Activated B cell treated with CpG ODN at 0.5 μM for 24 hours (primary cell): Measurements from ENCODE around the gene TMEM38B. TPM values are rescaled to one million over a fixed set of nuclear protein-coding genes. Genes with fewer than 3 reads are reported as not detected.
"Not testable (repeated sequence)": the region's sequence is repeated elsewhere in the genome, so short reads cannot be mapped to it uniquely, and the experiment has no call there.

Experiments used
- ATAC-seq: fragments of 200-7000 bp; cut with Tn5 transposase; one replicate; pipeline ENCODE4 v1.10.0; 2021; ENCODE audit warnings: low read depth, mild to moderate bottlenecking, moderate library complexity
- CTCF ChIA-PET: fragments of 350-600 bp; sonication (Branson Sonifier 250); formaldehyde crosslinking; loops from one replicate; lab custom pipeline; 2021; ENCODE audit warnings: antibody characterized with exemption; lab: Charles Lee
- POLR2A ChIA-PET: fragments of 350-600 bp; sonication (Branson Sonifier 250); formaldehyde crosslinking; loops from one replicate; lab custom pipeline; 2021; ENCODE audit warnings: antibody characterized with exemption; lab: Charles Lee
- DNase-seq: peaks from one replicate; pipeline ENCODE4 v3.0.0; 2022
- H3K27ac Mint-ChIP-seq: one replicate; pipeline ENCODE4 v1.8.0; 2020; ENCODE audit warnings: mixed read lengths
- H3K27me3 Mint-ChIP-seq: one replicate; pipeline ENCODE4 v1.8.0; 2021; ENCODE audit warnings: mixed read lengths
- H3K36me3 Mint-ChIP-seq: one replicate; pipeline ENCODE4 v1.8.0; 2021; ENCODE audit warnings: low read depth, mixed read lengths
- H3K4me1 Mint-ChIP-seq: one replicate; pipeline ENCODE4 v1.8.0; 2021; ENCODE audit warnings: mixed read lengths
- H3K4me3 Mint-ChIP-seq: one replicate; pipeline ENCODE4 v1.8.0; 2020; ENCODE audit warnings: mild to moderate bottlenecking, mixed read lengths
- H3K9me3 Mint-ChIP-seq: one replicate; pipeline ENCODE4 v1.8.0; 2020; ENCODE audit warnings: mixed read lengths
- intact Hi-C: fragments of 100-400 bp; cut with micrococcal nuclease; formaldehyde crosslinking; loops from one replicate; pipeline ENCODE4 v1.15.1; 2024
- total RNA-seq: library from RNA; stranded (reverse); gene quantifications from 2 replicates; pipeline ENCODE4 v1.2.3, GENCODE V29; 2022
- TF ChIP-seq, protein P1 (sequence below): fragments of 200-600 bp; IDR thresholded peaks from one replicate; pipeline ENCODE4 v1.8.0; 2022; ENCODE audit warnings: antibody characterized with exemption, mild to moderate bottlenecking

TMEM38B gene
- total RNA-seq, 1 donor from 2014 or later = 12.7 TPM

DNA sequence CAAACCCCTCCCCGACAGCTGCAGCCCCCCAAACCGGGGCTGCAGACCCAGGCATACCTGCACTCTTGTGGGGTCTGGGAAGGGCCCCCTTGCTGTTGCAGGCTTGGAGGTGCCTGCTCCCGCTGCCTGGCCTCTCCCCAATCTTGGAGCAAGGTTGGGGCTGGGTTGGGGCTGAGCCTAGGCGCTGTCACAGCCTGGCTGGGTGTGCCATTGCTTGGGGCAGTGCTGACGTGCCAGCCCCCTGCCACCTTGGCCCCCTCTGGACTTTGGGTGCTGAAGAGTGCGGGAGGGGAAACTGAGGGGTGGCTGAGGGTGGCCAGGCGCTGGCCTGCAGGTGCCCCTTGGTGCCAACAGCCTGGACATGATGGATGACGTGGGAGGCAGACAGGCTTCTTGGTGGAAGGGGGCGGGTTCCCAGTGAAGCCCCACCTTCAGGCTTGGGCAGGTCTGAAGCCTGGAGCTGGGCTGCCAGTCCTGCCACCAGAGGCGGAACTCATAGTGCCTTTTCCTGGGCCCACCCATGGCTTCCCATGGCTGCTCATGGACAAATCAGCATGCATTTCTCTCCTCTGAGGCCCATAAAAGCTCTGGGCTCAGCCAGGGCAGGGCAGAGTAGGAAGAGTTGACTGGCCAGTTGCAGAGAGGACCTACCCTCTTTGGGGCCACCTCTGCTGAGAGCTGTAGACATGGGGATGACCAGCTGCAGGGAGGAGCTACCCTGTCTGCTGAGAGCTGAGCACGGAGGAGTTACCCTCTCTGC is 19.1 kb downstream of the TMEM38B start:
- Mint-ChIP-seq H3K27me3 (no peaks in the 10 kb centered on the region), H3K4me1 (peaks cover 2% of the 10 kb centered on the region), H3K4me3 (no peak overlapping the region), H3K27ac (no peak overlapping the region), H3K9me3 (no peaks in the 10 kb centered on the region), H3K36me3 (peaks cover 15% of the 10 kb centered on the region)
- CTCF ChIA-PET = interaction anchor here (0.8 to 1.7 kb wide), 3 partner anchors 75 to 105 kb away, joined by 3 to 6 read pairs (median 4); no protein-coding TSS in a partner anchor
- POLR2A ChIA-PET = interaction anchor here (1.1 kb wide), 1 partner anchor 19 kb away, joined by 3 read pairs; the partner anchor contains the start of gene TMEM38B
- TF ChIP-seq, protein P1, sequence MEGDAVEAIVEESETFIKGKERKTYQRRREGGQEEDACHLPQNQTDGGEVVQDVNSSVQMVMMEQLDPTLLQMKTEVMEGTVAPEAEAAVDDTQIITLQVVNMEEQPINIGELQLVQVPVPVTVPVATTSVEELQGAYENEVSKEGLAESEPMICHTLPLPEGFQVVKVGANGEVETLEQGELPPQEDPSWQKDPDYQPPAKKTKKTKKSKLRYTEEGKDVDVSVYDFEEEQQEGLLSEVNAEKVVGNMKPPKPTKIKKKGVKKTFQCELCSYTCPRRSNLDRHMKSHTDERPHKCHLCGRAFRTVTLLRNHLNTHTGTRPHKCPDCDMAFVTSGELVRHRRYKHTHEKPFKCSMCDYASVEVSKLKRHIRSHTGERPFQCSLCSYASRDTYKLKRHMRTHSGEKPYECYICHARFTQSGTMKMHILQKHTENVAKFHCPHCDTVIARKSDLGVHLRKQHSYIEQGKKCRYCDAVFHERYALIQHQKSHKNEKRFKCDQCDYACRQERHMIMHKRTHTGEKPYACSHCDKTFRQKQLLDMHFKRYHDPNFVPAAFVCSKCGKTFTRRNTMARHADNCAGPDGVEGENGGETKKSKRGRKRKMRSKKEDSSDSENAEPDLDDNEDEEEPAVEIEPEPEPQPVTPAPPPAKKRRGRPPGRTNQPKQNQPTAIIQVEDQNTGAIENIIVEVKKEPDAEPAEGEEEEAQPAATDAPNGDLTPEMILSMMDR = no peak
- DNase-seq = no peak
- no peak for ATAC-seq
- intact Hi-C loops = no loop called here

DNA sequence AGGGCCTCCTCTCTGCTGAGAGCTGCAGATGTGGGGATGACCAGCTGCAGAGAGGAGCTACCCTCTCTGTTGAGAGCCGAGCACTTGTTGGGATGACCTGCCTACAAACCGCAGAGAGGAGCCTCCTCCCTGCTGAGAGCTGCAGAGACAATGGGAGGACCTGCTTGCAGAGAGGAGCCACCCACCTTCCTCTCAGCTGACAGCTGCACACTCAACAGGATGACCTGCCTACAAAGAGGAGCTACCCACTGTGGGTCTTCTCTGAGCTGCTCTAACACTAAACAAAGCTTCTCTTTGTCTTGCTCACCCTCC is 19.6 kb downstream of the TMEM38B start:
- ChIA-PET POLR2A (no interaction called here), CTCF (interaction anchor here (0.7 to 1.7 kb wide), 4 partner anchors 52 to 105 kb away, joined by 3 to 6 read pairs (median 4); partner anchors contain the start of gene TAL2)
- DNase-seq (no peak), ATAC-seq (no peak)
- H3K36me3 Mint-ChIP-seq = peaks cover 15% of the 10 kb centered on the region
- intact Hi-C loops = no loop called here
- H3K27ac Mint-ChIP-seq = no peak overlapping the region
- no peak overlapping the region for H3K4me3 Mint-ChIP-seq
- H3K9me3 Mint-ChIP-seq = no peaks in the 10 kb centered on the region
- no peaks in the 10 kb centered on the region for H3K4me1 Mint-ChIP-seq
- H3K27me3 Mint-ChIP-seq = no peaks in the 10 kb centered on the region
- TF ChIP-seq, protein P1 = no peak

DNA sequence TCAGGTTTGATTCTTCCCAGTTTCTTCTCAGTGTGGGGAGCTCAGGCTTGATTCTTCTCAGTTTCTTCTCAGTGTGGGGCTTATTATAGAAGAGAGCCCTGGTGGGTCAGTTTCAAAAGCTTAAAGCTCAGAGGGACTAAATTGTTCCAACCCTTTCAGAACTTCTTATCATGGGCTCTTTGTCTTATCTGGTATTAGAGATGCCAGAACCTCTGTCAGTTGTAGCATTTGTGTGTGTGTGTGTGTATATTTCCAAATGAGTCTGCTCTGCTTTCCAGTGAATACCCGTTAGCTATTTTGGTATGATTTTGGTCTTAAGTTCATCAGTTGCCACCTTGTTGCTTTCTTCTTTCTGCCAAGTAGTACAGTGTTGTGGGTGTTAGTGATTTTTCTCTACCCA is 21.8 kb downstream of the TMEM38B start:
- Mint-ChIP-seq H3K27ac (no peak overlapping the region), H3K4me1 (no peaks in the 10 kb centered on the region), H3K9me3 (no peaks in the 10 kb centered on the region), H3K27me3 (no peaks in the 10 kb centered on the region), H3K4me3 (no peak overlapping the region), H3K36me3 (peaks cover 4% of the 10 kb centered on the region)
- ChIA-PET POLR2A (no interaction called here), CTCF (interaction anchor here (1.2 kb wide), 1 partner anchor 107 kb away, joined by 9 read pairs; no protein-coding TSS in a partner anchor)
- TF ChIP-seq, protein P1 = no peak
- ATAC-seq (no peak), DNase-seq (no peak)
- intact Hi-C loops = no loop called here

DNA sequence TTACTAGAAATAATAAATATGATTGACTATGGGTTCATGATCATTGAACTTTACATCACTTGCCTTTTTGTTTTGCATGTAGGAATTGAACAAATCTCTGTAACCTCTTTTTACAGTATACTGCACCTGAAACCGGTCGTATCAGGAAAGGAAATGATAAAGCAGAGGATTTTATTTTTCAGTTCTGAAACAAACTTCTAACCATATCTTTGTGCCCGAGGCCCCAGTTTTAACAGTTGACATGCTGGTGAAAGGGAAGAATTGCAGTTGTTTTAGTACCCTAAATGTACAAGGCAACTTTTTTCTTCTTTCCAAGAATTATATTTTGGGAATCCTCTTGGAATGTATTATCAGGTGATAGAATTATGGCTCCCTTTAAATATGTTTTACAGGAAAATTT is 27.8 kb downstream of the TMEM38B start:
- no peaks in the 10 kb centered on the region for H3K4me1 Mint-ChIP-seq
- intact Hi-C loops = no loop called here
- H3K27ac Mint-ChIP-seq = no peak overlapping the region
- ATAC-seq (no peak), DNase-seq (no peak)
- ChIA-PET CTCF (interaction anchor here (1.3 kb wide), 1 partner anchor 114 kb away, joined by 5 read pairs; no protein-coding TSS in a partner anchor), POLR2A (no interaction called here)
- TF ChIP-seq, protein P1 = no peak
- H3K4me3 Mint-ChIP-seq = no peak overlapping the region
- peaks cover 26% of the 10 kb centered on the region for H3K36me3 Mint-ChIP-seq
- H3K27me3 Mint-ChIP-seq = no peaks in the 10 kb centered on the region
- H3K9me3 Mint-ChIP-seq = no peaks in the 10 kb centered on the region

DNA sequence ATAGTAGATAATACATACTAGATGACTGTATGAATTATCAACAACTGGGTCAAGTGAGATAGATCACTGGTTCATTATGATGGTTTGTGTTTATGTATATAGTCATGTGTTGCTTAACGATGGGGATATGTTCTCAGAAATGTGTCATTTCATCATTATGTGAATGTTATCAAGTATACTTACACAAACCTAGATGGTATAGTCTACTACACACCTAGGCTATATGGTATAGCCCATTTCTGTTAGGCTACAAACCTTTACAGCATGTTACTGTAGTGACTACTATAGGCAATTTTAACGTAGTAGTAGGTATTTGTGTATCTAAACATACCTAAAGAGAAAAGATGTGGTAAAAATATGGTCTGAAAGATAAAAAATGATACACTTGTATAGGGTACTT is 31.0 kb downstream of the TMEM38B start:
- intact Hi-C loops = no loop called here
- ChIA-PET CTCF (no interaction called here), POLR2A (no interaction called here)
- Mint-ChIP-seq H3K27ac (no peak overlapping the region), H3K36me3 (peaks cover 52% of the 10 kb centered on the region), H3K4me1 (no peaks in the 10 kb centered on the region), H3K4me3 (no peak overlapping the region), H3K9me3 (peaks cover 2% of the 10 kb centered on the region), H3K27me3 (no peaks in the 10 kb centered on the region)
- no peak for DNase-seq
- ATAC-seq = no peak
- TF ChIP-seq, protein P1 = no peak

DNA sequence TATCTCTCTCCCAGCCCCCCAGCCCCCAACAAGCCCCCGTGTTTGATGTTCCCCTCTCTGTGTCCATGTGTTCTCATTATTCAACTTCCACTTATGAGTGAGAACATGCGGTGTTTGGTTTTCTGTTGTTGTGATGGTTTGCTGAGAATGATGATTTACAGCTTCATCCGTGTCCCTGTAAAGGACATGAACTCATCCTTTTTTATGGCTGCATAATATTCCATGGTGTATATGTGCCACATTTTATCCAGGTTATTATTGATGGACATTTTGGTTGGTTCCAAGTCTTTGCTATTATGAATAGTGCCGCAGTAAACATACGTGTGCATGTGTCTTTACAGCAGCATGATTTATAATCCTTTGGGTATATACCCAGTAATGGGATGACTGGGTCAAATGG is 33.9 kb downstream of the TMEM38B start:
- DNase-seq, H3K27ac Mint-ChIP-seq, H3K27me3 Mint-ChIP-seq, ATAC-seq, POLR2A ChIA-PET, intact Hi-C loops, H3K4me3 Mint-ChIP-seq, H3K9me3 Mint-ChIP-seq, H3K4me1 Mint-ChIP-seq, CTCF ChIA-PET: not testable (repeated sequence)
- peaks cover 65% of the 10 kb centered on the region for H3K36me3 Mint-ChIP-seq

DNA sequence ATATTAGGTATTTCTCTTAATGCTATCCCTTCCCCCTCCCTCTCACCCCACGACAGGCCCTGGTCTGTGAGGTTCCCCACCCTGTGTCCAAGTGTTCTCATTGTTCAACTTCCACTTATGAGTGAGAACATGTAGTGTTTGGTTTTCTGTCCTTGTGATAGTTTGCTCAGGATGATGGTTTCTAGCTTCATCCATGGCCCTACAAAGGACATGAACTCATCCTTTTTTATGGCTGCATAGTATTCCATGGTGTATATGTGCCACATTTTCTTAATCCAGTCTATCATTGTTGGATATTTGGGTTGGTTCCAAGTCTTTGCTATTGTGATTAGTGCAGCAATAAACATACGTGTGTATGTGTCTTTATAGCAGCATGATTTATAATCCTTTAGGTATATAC is 37.1 kb downstream of the TMEM38B start:
- H3K4me3 Mint-ChIP-seq, POLR2A ChIA-PET, DNase-seq, CTCF ChIA-PET, H3K4me1 Mint-ChIP-seq, H3K27ac Mint-ChIP-seq, intact Hi-C loops, ATAC-seq, H3K27me3 Mint-ChIP-seq: not testable (repeated sequence)
- Mint-ChIP-seq H3K36me3 (peaks cover 85% of the 10 kb centered on the region), H3K9me3 (peaks cover 32% of the 10 kb centered on the region)
